ENCODE results near the gene HCRT.
"Not testable (repeated sequence)": the region's sequence is repeated elsewhere in the genome, so short reads cannot be mapped to it uniquely, and the experiment has no call there.

HCRT gene

GRCh38 chr17:42180411-42180921 is 4.8 kb downstream of the HCRT start:
- no peak for DNase-seq (ENCODE audit: low read depth in 2 of 2, low spot score in 1 of 2)

DNA sequence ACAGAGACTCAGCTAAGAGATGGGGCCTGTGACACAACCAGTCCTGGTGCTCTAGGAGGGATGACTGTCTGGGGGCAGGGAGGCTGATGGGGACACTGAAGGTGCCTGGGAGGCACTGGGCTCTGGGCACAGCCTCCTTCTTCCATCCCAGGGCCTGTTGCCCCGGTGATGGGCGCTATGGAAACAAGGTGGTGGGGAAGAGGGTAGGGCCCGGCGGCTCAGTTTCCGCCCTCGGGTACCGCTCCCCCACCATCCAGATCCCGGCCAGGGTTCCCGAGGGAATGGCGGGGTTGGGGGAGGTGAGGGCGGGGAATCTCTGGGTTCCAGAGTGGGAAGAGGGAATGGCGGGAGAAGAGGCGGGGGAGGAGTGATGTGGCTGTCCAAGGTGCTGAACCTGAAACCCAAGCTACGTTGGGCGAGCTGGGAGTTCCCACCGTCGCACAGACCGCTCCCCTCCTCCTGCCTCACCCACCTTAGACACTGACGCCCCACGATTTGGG is 5.3 kb downstream of the HCRT start:
- no peak for DNase-seq (ENCODE audit: low read depth in 2 of 2, low spot score in 1 of 2)

GRCh38 chr17:42179335-42179734 is 5.9 kb downstream of the HCRT start:
- no peak for DNase-seq (ENCODE audit: low read depth in 2 of 2, low spot score in 1 of 2)

DNA sequence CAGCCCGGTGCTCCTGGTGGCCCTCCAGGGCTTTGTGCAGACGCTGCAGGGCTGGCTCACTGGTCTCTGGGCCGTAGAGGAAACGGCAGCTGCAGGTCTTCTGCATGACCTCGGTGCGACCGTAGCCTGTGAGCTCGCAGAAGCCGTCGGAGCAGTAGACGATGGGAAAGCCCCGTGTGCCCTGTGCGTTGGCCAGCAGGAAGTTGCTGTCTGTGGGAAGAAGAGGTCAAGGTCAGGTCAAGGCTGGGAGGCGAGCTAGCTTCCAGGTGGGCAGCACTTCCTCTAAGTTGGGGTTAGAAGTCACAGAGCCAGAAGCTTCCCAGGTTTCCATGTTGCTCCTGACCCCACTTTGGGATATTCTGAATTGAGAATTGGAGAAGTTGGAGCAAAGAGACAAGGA is 6.4 kb downstream of the HCRT start:
- DNase-seq (ENCODE audit: low read depth in 2 of 2, low spot score in 1 of 2) = no peak

GRCh38 chr17:42177684-42178083 is 7.6 kb downstream of the HCRT start:
- no peak for DNase-seq (ENCODE audit: low read depth in 2 of 2, low spot score in 1 of 2)

DNA sequence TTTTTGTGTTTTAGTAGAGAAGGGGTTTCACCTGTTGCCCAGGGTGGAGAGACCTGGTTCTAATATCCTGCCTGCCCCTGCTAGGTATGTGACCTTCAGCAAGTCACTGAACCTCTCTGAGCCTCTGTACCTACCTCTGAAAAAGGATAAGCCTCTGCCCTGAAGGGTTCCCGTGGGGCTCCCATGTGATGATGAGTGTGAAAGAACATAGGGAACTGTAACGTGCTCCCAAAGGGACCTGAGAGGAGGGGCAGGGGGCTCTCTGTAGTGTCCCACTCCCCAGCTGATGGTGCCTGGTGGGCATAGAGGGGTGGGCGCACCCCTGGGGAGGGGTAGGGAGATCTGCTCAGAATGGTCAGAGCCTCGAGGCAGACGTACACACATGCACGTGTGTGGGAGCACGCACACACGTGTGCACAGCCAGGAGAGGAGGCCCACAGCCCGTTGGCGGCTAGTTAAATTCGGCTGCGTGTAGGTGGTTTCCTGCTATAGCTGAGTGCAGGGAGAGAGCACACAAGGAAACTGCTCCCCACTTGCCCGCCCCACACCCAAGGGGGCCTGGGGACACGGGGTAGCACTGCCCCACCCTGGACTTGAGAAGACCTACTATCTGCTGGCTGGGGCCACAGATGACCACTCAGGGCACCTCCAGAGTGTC is 11.0 kb downstream of the HCRT start:
- no peak for DNase-seq (ENCODE audit: low read depth in 2 of 2, low spot score in 1 of 2)

DNA sequence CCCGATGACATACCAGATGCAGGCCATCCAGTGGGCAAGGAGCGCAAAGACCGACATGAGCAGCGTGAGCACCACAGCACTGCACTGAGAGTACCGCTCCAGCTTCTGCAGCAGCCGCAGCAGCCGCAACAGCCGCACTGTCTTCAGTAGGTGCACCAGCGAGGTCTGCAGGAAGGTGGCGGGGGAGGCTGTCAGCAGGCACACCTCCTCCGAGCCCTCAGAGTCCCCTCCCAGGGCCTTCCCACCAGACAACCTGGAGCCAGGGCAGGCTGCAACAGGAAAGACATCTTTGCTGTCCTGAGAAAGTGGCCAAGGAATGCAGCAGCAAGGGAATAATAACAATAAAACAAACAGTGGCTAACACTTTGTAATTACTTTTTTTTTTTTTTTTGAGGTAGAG is 13.4 kb downstream of the HCRT start:
- no peak for DNase-seq (ENCODE audit: low read depth in 2 of 2, low spot score in 1 of 2)

GRCh38 chr17:42169351-42169750 is 15.9 kb downstream of the HCRT start:
- no peak for DNase-seq (ENCODE audit: low read depth in 2 of 2, low spot score in 1 of 2)

DNA sequence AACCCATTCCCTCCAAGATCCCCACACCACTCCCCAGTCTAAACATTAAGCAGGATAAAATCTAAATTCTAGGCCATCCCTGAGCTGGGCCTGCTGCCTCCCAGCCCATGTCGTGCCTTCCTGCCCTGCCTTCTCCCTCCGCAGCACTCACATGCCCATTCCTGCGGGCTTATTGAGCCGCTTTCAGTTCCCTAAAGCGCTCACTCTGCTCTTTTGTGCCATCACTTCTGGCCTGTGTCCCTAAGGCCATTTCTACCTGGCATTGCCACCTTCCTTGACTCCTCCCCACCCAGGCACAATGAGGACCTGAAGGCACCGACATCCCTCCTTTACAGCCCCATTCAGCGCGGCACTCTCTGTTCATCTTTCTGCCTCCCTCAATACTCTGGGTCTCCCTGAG is 17.4 kb downstream of the HCRT start:
- no peak for DNase-seq (ENCODE audit: low read depth in 2 of 2, low spot score in 1 of 2)

DNA sequence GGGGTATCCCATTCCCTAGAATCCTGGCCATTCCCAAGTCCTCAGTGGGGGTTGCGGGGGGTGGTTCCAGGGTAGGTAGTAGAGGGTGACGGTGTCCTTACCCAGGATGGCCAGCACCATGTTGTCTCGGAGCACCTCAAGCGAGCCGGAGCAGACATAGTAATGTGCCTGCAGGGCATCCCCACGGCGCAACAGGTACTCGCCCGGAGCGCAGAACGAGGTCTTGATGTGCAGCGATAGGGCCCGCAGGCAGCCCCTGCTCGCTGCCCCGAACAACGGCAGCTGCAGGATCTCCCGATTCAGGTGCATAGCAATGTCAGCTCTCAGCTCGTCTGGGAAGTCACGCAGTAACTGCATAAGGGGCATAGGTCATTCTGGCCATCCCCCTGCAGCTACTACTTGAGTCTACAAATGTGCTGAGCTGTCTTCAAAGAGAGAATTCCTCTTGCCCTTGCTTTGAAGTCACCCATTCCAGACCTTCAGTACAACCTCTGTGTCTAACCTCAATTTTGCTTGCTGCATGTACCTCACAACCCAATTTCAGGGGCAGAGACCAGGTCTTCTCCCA is 19.0 kb downstream of the HCRT start:
- DNase-seq (ENCODE audit: low read depth in 2 of 2, low spot score in 1 of 2) = no peak

- DNase-seq (ENCODE audit: low read depth in 2 of 2, low spot score in 1 of 2) = no peak
These were observed 19.5 kb downstream of the HCRT start for GRCh38 chr17:42165751-42166150.

- DNase-seq (ENCODE audit: low read depth in 2 of 2, low spot score in 1 of 2) = no peak
These were observed 21.4 kb downstream of the HCRT start for GRCh38 chr17:42163696-42164407.

DNA sequence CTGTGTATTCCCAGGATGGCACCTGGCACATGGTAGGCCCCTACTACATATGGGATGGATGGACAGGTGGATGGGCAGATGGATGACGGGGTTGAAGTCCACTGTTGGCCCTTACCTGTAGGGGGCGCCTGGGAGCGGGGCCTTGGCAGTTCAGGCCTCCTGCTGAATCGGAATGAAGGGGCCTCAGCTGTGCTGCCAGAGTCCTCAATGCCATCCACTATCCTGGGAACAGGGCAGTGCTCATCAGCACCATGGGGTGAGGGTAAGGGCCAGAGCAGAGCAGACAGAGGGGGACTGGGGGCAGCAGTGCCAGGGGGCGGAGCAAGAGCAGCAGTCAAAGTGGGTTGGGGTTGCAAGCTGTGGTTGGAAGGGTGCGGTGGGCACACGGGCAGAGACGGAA is 22.1 kb downstream of the HCRT start:
- DNase-seq (ENCODE audit: low read depth in 2 of 2, low spot score in 1 of 2) = no peak

DNA sequence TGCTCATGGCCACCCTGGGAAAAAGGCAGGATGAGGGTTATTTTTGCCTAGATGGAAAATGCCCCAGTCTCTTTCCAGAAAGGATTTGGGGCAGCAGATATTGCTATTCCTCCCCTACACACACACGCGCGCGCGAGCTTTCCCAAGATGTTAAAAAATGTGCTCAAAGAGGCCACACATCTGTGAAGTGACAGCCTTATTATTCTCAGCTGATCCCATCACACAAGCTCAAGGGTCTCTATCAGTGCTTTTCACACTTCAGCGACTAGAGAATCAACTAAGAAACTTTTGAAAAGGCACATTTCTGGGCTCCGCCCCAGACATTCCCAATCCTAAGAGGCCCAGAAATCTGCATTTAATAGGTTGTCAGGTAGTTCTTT is 24.7 kb downstream of the HCRT start:
- DNase-seq (ENCODE audit: low read depth in 2 of 2, low spot score in 1 of 2) = no peak

DNA sequence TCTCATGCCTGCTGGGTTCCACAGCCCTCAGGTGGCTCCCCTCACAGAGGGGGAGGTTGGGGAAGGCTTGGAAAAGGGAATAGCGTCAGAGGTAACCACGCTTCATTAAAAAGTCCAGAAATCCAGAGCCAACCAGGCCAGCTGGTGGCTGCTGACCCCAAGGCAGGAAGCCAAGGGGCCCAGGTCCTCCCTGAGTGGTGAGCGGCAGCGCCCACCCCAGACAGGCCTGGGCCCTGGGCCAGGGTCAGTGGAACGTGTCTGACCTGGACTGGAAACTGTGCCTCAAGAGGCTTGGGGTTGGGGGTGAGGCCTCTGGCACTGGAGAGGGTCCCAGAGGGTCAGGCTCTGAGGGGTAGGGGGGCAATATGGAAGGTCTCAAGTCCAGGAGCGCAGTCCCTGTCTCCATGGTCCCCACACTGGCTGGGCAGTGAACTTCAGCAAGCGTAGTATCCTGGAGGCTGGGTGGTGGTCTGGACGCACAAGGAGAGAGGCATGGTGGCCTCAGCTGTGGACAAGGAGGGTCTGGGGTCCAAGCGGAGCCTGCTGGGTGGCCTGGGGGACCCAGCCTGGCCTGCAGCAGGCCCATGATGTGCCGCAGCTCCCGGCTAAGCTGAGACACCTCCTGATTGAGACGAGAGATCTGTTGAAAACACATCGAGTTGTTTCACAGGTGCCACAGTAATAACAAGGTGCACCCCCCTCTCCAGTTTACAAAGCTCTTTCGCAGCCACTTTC is 25.3 kb downstream of the HCRT start:
- no peak for DNase-seq (ENCODE audit: low read depth in 2 of 2, low spot score in 1 of 2)

DNA sequence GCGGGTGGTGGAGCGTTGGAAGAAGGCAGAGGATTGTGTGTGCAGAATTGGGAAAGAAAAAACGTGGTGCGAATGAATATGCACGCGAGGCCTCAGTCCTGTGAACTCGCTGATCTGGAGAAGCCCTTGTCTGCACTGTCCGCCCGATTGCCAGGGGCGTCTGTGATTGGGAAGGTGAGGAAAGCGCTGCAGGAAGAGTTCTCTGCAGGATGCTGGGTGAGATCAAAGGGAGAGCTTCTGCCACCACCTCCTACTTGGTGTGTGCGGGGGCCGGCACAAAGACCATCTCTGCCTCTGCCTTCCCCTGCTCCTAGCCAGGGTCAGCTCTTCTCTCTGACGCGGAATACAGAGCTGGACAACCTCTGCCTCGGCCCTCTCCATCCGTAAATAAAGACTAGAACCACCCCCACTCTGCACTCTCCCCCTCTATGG is 29.6 kb downstream of the HCRT start:
- DNase-seq (ENCODE audit: low read depth in 2 of 2, low spot score in 1 of 2) = no peak

DNA sequence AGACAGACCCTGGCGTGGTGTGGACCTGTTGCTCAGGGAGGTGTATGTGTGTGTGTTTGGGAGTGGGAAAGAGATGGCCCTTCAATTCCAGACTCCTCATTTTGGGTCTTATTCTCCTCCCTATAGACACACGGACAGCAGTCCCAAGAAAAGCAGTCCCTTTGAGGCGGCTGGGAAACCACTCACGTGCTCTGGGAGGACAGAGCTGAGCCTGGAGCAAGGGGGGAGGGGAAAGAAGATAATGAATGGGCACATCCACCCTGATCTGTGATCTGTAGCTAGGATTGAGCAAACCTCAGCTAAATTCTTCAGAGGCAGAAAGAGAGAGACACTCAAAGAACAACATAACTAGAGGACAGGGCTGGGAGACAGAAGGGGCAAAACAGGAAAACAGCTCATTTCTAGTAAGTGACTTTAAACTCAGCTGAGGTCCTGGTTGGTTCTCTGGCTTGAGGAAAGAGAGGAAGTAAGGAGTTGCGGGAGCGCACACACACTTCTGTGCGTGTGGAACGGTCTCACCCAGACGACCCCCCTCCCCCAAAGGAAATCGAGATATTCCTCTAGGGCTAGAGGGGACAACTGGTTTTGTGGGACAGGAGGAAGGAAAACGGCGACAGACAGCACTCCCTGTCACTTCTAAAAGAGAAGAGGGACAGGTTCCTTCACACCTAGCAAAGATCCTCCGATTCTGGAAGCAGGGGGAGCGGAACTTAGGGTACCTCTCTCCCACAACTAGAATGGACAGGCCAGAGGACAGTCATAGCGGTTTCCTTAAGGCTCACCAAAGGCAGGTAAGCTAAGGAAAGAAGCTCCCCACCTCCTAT is 31.1 kb downstream of the HCRT start:
- DNase-seq (ENCODE audit: low read depth in 2 of 2, low spot score in 1 of 2) = no peak

GRCh38 chr17:42146911-42147607 is 38.2 kb downstream of the HCRT start:
- no peak for DNase-seq (ENCODE audit: low read depth in 2 of 2, low spot score in 1 of 2)

DNA sequence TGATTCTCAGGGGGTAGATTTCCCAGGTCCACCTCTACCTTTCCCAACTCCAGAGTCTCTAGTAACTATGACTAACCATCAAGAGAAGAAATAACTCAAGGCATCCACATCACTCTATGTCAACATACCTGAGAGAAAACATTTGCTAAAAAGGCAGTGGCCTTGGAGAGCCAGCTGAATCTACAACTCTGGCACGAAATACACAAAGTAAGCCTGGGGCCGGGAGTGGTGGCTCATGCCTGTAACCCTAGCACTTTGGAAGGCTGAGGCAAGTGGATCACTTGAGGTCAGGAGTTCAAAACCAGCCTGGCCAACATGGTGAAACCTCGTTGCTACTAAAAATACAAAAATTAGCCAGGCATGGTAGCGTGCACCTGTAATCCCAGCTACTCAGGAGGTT is 42.1 kb downstream of the HCRT start:
- DNase-seq (ENCODE audit: low read depth in 2 of 2, low spot score in 1 of 2) = not testable (repeated sequence)

DNA sequence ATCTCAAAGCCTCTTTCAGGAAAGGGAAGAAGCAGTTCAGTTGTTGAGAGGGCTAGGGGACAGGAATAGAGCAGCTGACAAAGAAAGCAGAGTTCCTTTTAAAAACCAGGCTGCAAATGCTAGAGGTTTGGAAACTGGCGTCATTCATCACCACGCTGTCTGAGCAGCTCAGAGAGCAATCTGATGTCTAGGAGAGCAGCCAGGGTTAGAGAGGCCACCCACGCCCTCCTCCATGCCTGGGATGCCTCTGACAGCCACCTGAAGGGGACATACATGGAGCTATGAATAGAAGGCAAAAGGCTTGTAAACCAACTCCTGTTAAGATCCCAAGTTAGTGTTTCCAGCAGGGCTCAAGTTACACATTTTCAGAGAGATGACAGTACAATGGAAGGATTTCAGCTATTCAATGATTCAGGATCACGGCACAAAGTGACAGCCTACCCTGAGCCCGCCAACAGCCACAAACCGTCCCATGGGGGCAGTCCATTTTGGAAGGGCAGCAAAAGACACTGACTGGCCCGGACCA is 42.8 kb downstream of the HCRT start:
- DNase-seq (ENCODE audit: low read depth in 2 of 2, low spot score in 1 of 2) = no peak
